NB4 (cell line): Measurements from ENCODE around the gene FTO.

Experiments
- DNase-seq: peaks from one replicate; pipeline ENCODE4 v3.0.0; 2010; ENCODE audit warnings: low read depth
- H3K4me3 ChIP-seq: one replicate; pipeline ENCODE4 v1.5.1; 2011; ENCODE audit warnings: mild to moderate bottlenecking, low read depth, low read length, moderate library complexity
- CTCF ChIP-seq: IDR thresholded peaks from one replicate; pipeline ENCODE4 v1.5.1; 2012; ENCODE audit warnings: low read depth, low read length
- MAX ChIP-seq: IDR thresholded peaks from 2 replicates; pipeline ENCODE4 v1.6.1; 2011; ENCODE audit warnings: low read depth, low read length
- MYC ChIP-seq: IDR thresholded peaks from 2 replicates; pipeline ENCODE4 v1.6.1; 2011; ENCODE audit warnings: low read depth, low read length
- POLR2A ChIP-seq: IDR thresholded peaks from 2 replicates; pipeline ENCODE4 v1.6.1; 2011; ENCODE audit warnings: mild to moderate bottlenecking; ENCODE audit not compliant: insufficient read length; ENCODE audit errors: extremely low read depth

The FTO gene

GRCh38 chr16:53768167-53768566 is 64.2 kb downstream of the FTO start:
- TF ChIP-seq POLR2A (no peak), CTCF (no peak), MYC (no peak), MAX (no peak)
- H3K4me3 ChIP-seq: no peak overlapping the region
- no peak for DNase-seq

- DNase-seq: peak; percentile 48
- TF ChIP-seq CTCF: no peak
- no peak for TF ChIP-seq POLR2A
- no peak for TF ChIP-seq MAX
- TF ChIP-seq MYC: no peak
- H3K4me3 ChIP-seq: no peak overlapping the region
Measured at GRCh38 chr16:53768593-53768992, 64.6 kb downstream of the FTO start.

GRCh38 chr16:53769185-53769584 is 65.2 kb downstream of the FTO start:
- no peak overlapping the region for H3K4me3 ChIP-seq
- TF ChIP-seq MYC: no peak
- TF ChIP-seq MAX: no peak
- no peak for TF ChIP-seq CTCF
- no peak for TF ChIP-seq POLR2A

GRCh38 chr16:53769787-53770186 is 65.8 kb downstream of the FTO start:
- H3K4me3 ChIP-seq: no peak overlapping the region

More at GRCh38 chr16:53769185-53769584, 65.2 kb downstream of the FTO start:
- DNase-seq: no peak

GRCh38 chr16:53770641-53771040 is 66.7 kb downstream of the FTO start:
- no peak overlapping the region for H3K4me3 ChIP-seq
- DNase-seq: no peak
- TF ChIP-seq MAX (no peak), POLR2A (no peak), MYC (no peak), CTCF (no peak)

More at GRCh38 chr16:53769787-53770186, 65.8 kb downstream of the FTO start:
- DNase-seq: no peak
- no peak for TF ChIP-seq POLR2A
- no peak for TF ChIP-seq CTCF
- no peak for TF ChIP-seq MAX
- TF ChIP-seq MYC: no peak
